Ascending aorta (tissue), 2 donors: ENCODE results near the gene STAB1. TPM values are rescaled to one million over a fixed set of nuclear protein-coding genes. Genes with fewer than 3 reads are reported as not detected.
A peak's percentile ranks its signal among the peaks of the same experiment; 100 is the strongest.

Experiments
- DNase-seq, 2 donors: peaks; one replicate each; pipeline ENCODE4 v3.0.0-alpha.2; 2019; ENCODE audit warnings: low spot score in 2 of 2
- H3K27ac ChIP-seq, 2 donors: fragments of 200-600 bp; sonication (generic); one replicate each; pipeline ENCODE4 v1.5.1; 2016 to 2017; ENCODE audit warnings: mild to moderate bottlenecking in 1 of 2
- H3K27me3 ChIP-seq: fragments of 200-600 bp; sonication (generic); one replicate; pipeline ENCODE4 v1.5.1; 2017
- H3K36me3 ChIP-seq, 2 donors: fragments of 200-600 bp; sonication (generic); one replicate each; pipeline ENCODE4 v1.5.1; 2016
- H3K4me1 ChIP-seq, 2 donors: fragments of 200-600 bp; sonication (generic); one replicate each; pipeline ENCODE4 v1.5.1; 2016 to 2017; ENCODE audit warnings: mild to moderate bottlenecking in 1 of 2
- H3K4me3 ChIP-seq, 2 donors: fragments of 200-600 bp; sonication (generic); one replicate each; pipeline ENCODE4 v1.5.1; 2016 to 2017; ENCODE audit warnings: mild to moderate bottlenecking in 1 of 2
- H3K9me3 ChIP-seq, 2 donors: fragments of 200-600 bp; sonication (generic); one replicate each; pipeline ENCODE4 v1.5.1; 2016
- CTCF ChIP-seq, 3 experiments: fragments of 200-600 bp in 2 of 3; fragments of 450-650 bp in 1 of 3; sonication (generic) in 2 of 3; IDR thresholded peaks; one replicate each; pipeline ENCODE4 v1.5.1; 2016 to 2019; ENCODE audit warnings: antibody characterized with exemption in 3 of 3, mild to moderate bottlenecking in 1 of 3, moderate library complexity in 1 of 3
- intact Hi-C: fragments of 100-400 bp; cut with DNase I; formaldehyde crosslinking; loops from one replicate; pipeline ENCODE4 v1.15.1; 2023
- total RNA-seq: library from RNA; depleted of rRNA; stranded (reverse); fragments of >200 nt; gene quantifications from one replicate; pipeline ENCODE4 v1.1.0, GENCODE V29; 2016

Gene STAB1
- total RNA-seq, 1 donor from 2014 or later = 363 TPM

GRCh38 chr3:52528586-52529375 lies 33.6 kb downstream of the STAB1 start:
- Histone ChIP-seq H3K4me1 (peaks cover 4 to 27% of the 10 kb centered on the region in 2 donors), H3K4me3 (no peak overlapping the region), H3K36me3 (peaks cover 9 to 11% of the 10 kb centered on the region in 2 donors), H3K9me3 (no peaks in the 10 kb centered on the region), H3K27me3 (no peaks in the 10 kb centered on the region), H3K27ac (peak overlapping the region in 1 of 2 donors; percentile 7)
- DNase-seq = no peak
- intact Hi-C loops = no loop called here
- no peak for TF ChIP-seq CTCF (IDR thresholded peaks at IDR 0.05)

GRCh38 chr3:52529376-52530333 lies 34.5 kb downstream of the STAB1 start:
- peak in 1 of 2 donors; percentile 80 for DNase-seq
- H3K4me3 ChIP-seq = no peak overlapping the region
- H3K27ac ChIP-seq = peak overlapping the region; percentile 49 to 80
- TF ChIP-seq CTCF (IDR thresholded peaks at IDR 0.05) = no peak
- peaks cover 4 to 11% of the 10 kb centered on the region in 2 donors for H3K36me3 ChIP-seq
- no peaks in the 10 kb centered on the region for H3K27me3 ChIP-seq
- H3K9me3 ChIP-seq = no peaks in the 10 kb centered on the region
- peaks cover 4 to 27% of the 10 kb centered on the region in 2 donors for H3K4me1 ChIP-seq
- intact Hi-C loops = loop anchor here (5.0 to 10.0 kb wide), 2 partner anchors 242 to 365 kb away; partner anchors contain the start of genes GLYCTK and STIMATE

- intact Hi-C loops = loop anchor here (5.0 to 10.0 kb wide), 2 partner anchors 244 to 364 kb away; partner anchors contain the start of genes GLYCTK and STIMATE
- no peak overlapping the region for H3K4me3 ChIP-seq
- no peak for TF ChIP-seq CTCF (IDR thresholded peaks at IDR 0.05)
- H3K36me3 ChIP-seq = peaks cover 4 to 11% of the 10 kb centered on the region in 2 donors
- no peaks in the 10 kb centered on the region for H3K9me3 ChIP-seq
- peak overlapping the region; percentile 49 to 80 for H3K27ac ChIP-seq
- H3K4me1 ChIP-seq = peaks cover 4 to 17% of the 10 kb centered on the region in 2 donors
- no peaks in the 10 kb centered on the region for H3K27me3 ChIP-seq
- DNase-seq = peak in 1 of 2 donors; percentile 63
Measured at GRCh38 chr3:52530918-52531826, 36.0 kb downstream of the STAB1 start.

GRCh38 chr3:52531860-52532516 lies 36.9 kb downstream of the STAB1 start:
- H3K27me3 ChIP-seq = no peaks in the 10 kb centered on the region
- peaks cover 4 to 11% of the 10 kb centered on the region in 2 donors for H3K36me3 ChIP-seq
- peaks cover 4 to 17% of the 10 kb centered on the region in 2 donors for H3K4me1 ChIP-seq
- no peaks in the 10 kb centered on the region for H3K9me3 ChIP-seq
- H3K4me3 ChIP-seq = peak overlapping the region in 1 of 2 donors; percentile 64
- peak overlapping the region; percentile 49 to 80 for H3K27ac ChIP-seq
- intact Hi-C loops = loop anchor here (5.0 to 10.0 kb wide), 2 partner anchors 245 to 363 kb away; partner anchors contain the start of genes GLYCTK and STIMATE
- DNase-seq = peak in 1 of 2 donors; percentile 64
- TF ChIP-seq CTCF (IDR thresholded peaks at IDR 0.05) = no peak
